NCI-H748 treated with DMSO at 0.1 percent for 48 hours (cell line): ENCODE data around the gene CCDC170.
"Not testable (repeated sequence)": the region's sequence is repeated elsewhere in the genome, so short reads cannot be mapped to it uniquely, and the experiment has no call there.

ENCODE experiments used
- DNase-seq: peaks from one replicate; lab custom pipeline; 2025; lab: John Stamatoyannopoulos, UW

Gene CCDC170

GRCh38 chr6:151494235-151494935 is 568 bp downstream of the CCDC170 start:
- peak; percentile 41 for DNase-seq

- no peak for DNase-seq
These were observed 1.1 kb downstream of the CCDC170 start for GRCh38 chr6:151494936-151495320.

GRCh38 chr6:151495380-151495779 is 1.6 kb downstream of the CCDC170 start:
- no peak for DNase-seq

- no peak for DNase-seq
These were observed 4.1 kb downstream of the CCDC170 start for GRCh38 chr6:151497905-151498304.

GRCh38 chr6:151498327-151498726 is 4.5 kb downstream of the CCDC170 start:
- DNase-seq = no peak

GRCh38 chr6:151499551-151499950 is 5.7 kb downstream of the CCDC170 start:
- no peak for DNase-seq

GRCh38 chr6:151501511-151502136 is 7.8 kb downstream of the CCDC170 start:
- DNase-seq = no peak

GRCh38 chr6:151502499-151502898 is 8.7 kb downstream of the CCDC170 start:
- DNase-seq = no peak

GRCh38 chr6:151506761-151507160 is 12.9 kb downstream of the CCDC170 start:
- DNase-seq = no peak

GRCh38 chr6:151509048-151509447 is 15.2 kb downstream of the CCDC170 start:
- DNase-seq = no peak

GRCh38 chr6:151512481-151512880 is 18.7 kb downstream of the CCDC170 start:
- no peak for DNase-seq

- no peak for DNase-seq
These were observed 20.3 kb downstream of the CCDC170 start for GRCh38 chr6:151514000-151514730.

- DNase-seq = not testable (repeated sequence)
These were observed 25.2 kb downstream of the CCDC170 start for GRCh38 chr6:151518992-151519391.

GRCh38 chr6:151523034-151523433 is 29.2 kb downstream of the CCDC170 start:
- DNase-seq = no peak

- DNase-seq = no peak
These were observed 30.2 kb downstream of the CCDC170 start for GRCh38 chr6:151524059-151524458.

GRCh38 chr6:151534576-151534975 is 40.8 kb downstream of the CCDC170 start:
- no peak for DNase-seq

- no peak for DNase-seq
These were observed 41.8 kb downstream of the CCDC170 start for GRCh38 chr6:151535476-151536187.

- no peak for DNase-seq
These were observed 42.3 kb downstream of the CCDC170 start for GRCh38 chr6:151536188-151536479.

GRCh38 chr6:151537556-151537955 is 43.7 kb downstream of the CCDC170 start:
- DNase-seq = no peak

GRCh38 chr6:151539506-151540268 is 45.9 kb downstream of the CCDC170 start:
- no peak for DNase-seq

GRCh38 chr6:151544453-151544852 is 50.6 kb downstream of the CCDC170 start:
- DNase-seq = no peak

- not testable (repeated sequence) for DNase-seq
These were observed 51.1 kb downstream of the CCDC170 start for GRCh38 chr6:151544884-151545283.
